Glutamatergic neuron (in vitro differentiated cells): Measurements from ENCODE around the gene C1QL3. TPM values are rescaled to one million over a fixed set of nuclear protein-coding genes. Genes with fewer than 3 reads are reported as not detected.
A peak's percentile ranks its signal among the peaks of the same experiment; 100 is the strongest.

Experiments used
- DNase-seq: peaks from one replicate; pipeline ENCODE4 v3.0.0; 2022
- H3K27ac Mint-ChIP-seq: one replicate; pipeline ENCODE4 v1.8.0; 2020; ENCODE audit warnings: mild to moderate bottlenecking, mixed read lengths, inconsistent platforms; ENCODE audit not compliant: unreplicated experiment
- H3K27me3 Mint-ChIP-seq: one replicate; pipeline ENCODE4 v1.8.0; 2020; ENCODE audit warnings: mild to moderate bottlenecking, moderate library complexity, mixed read lengths, inconsistent platforms; ENCODE audit not compliant: unreplicated experiment
- H3K36me3 Mint-ChIP-seq: one replicate; pipeline ENCODE4 v1.8.0; 2020; ENCODE audit warnings: mild to moderate bottlenecking, mixed read lengths, inconsistent platforms; ENCODE audit not compliant: unreplicated experiment
- H3K4me1 Mint-ChIP-seq: one replicate; pipeline ENCODE4 v1.8.0; 2020; ENCODE audit warnings: mild to moderate bottlenecking, low read depth, mixed read lengths, inconsistent platforms; ENCODE audit not compliant: unreplicated experiment
- H3K4me3 Mint-ChIP-seq: one replicate; pipeline ENCODE4 v1.8.0; 2020; ENCODE audit warnings: mild to moderate bottlenecking, mixed read lengths, inconsistent platforms; ENCODE audit not compliant: unreplicated experiment
- H3K9me3 Mint-ChIP-seq: one replicate; pipeline ENCODE4 v1.8.0; 2020; ENCODE audit warnings: mild to moderate bottlenecking, moderate library complexity, mixed read lengths, inconsistent platforms; ENCODE audit not compliant: unreplicated experiment
- total RNA-seq: library from RNA; stranded (reverse); fragmentation: NEBNext Ultra II Directional; extraction: Animal tissue kit (Norgen Biotek cat#: 25700); gene quantifications from one replicate; pipeline ENCODE4 v1.2.1, GENCODE V29; 2021; ENCODE audit not compliant: unreplicated experiment
- TF ChIP-seq, protein P1 (sequence below): fragments of 200-600 bp; sonication (generic); IDR thresholded peaks from one replicate; pipeline ENCODE4 v1.5.0; 2021; ENCODE audit not compliant: partially characterized antibody, unreplicated experiment

C1QL3 gene
- total RNA-seq, 1 donor from 2014 or later: not detected

DNA sequence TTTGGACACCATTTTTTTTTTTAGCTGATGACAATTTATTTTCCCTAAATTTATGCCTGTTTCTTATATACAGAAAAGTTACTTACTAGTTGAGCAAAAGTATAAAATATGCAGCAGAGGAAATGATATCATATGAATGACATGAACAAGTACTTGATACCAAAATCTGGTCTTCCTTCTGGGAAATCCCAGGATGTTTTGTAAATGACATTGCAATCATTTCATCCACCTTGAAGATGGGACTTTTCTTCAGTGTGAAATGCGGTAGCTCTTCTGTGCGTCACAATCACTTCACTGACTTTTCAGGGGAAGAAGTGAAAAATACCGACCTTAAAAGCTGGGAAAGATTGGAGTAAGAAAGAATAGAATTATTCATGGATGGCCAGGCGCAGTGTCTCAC lies 23.8 kb downstream of the C1QL3 start:
- TF ChIP-seq, protein P1, sequence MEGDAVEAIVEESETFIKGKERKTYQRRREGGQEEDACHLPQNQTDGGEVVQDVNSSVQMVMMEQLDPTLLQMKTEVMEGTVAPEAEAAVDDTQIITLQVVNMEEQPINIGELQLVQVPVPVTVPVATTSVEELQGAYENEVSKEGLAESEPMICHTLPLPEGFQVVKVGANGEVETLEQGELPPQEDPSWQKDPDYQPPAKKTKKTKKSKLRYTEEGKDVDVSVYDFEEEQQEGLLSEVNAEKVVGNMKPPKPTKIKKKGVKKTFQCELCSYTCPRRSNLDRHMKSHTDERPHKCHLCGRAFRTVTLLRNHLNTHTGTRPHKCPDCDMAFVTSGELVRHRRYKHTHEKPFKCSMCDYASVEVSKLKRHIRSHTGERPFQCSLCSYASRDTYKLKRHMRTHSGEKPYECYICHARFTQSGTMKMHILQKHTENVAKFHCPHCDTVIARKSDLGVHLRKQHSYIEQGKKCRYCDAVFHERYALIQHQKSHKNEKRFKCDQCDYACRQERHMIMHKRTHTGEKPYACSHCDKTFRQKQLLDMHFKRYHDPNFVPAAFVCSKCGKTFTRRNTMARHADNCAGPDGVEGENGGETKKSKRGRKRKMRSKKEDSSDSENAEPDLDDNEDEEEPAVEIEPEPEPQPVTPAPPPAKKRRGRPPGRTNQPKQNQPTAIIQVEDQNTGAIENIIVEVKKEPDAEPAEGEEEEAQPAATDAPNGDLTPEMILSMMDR: no peak
- Mint-ChIP-seq H3K27ac (no peak overlapping the region), H3K4me3 (no peak overlapping the region), H3K36me3 (no peaks in the 10 kb centered on the region), H3K27me3 (peaks cover 2% of the 10 kb centered on the region), H3K9me3 (no peaks in the 10 kb centered on the region), H3K4me1 (peaks cover 13% of the 10 kb centered on the region)
- DNase-seq: no peak

GRCh38 chr10:16493884-16494536 lies 27.7 kb downstream of the C1QL3 start:
- Mint-ChIP-seq H3K9me3 (peaks cover 10% of the 10 kb centered on the region), H3K27ac (peak overlapping the region; percentile 28), H3K36me3 (no peaks in the 10 kb centered on the region), H3K4me3 (no peak overlapping the region), H3K27me3 (peaks cover 2% of the 10 kb centered on the region), H3K4me1 (peaks cover 31% of the 10 kb centered on the region)
- no peak for DNase-seq
- TF ChIP-seq, protein P1: no peak

GRCh38 chr10:16491933-16492332 lies 29.7 kb downstream of the C1QL3 start:
- TF ChIP-seq, protein P1: no peak

DNA sequence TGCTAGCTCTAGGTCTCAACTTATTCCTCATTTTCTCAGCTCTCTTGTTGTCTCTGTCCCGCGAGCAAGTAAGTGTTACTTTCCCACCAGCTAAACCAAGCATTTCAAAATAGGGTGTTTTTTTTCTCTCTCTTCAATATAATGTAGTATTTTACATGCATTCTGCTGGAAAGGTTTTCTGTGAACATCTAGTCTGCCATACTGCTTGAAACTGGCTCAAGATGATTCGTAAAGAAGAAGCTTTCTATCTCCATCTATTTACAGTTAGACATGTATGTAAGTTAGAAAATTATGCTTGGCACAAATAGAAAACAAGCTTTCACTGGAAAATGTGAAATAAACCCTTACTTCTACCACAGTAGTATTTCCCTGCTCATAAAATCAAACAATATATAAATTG lies 31.2 kb downstream of the C1QL3 start:
- H3K27me3 Mint-ChIP-seq: peaks cover 2% of the 10 kb centered on the region
- peaks cover 24% of the 10 kb centered on the region for H3K4me1 Mint-ChIP-seq
- no peak overlapping the region for H3K4me3 Mint-ChIP-seq
- no peak for DNase-seq
- H3K36me3 Mint-ChIP-seq: no peaks in the 10 kb centered on the region
- H3K27ac Mint-ChIP-seq: no peak overlapping the region
- peaks cover 10% of the 10 kb centered on the region for H3K9me3 Mint-ChIP-seq
- TF ChIP-seq, protein P1: no peak

More at GRCh38 chr10:16491933-16492332, 29.7 kb downstream of the C1QL3 start:
- peaks cover 2% of the 10 kb centered on the region for H3K27me3 Mint-ChIP-seq
- H3K4me3 Mint-ChIP-seq: peak overlapping the region; percentile 50
- H3K9me3 Mint-ChIP-seq: peaks cover 10% of the 10 kb centered on the region
- peak; percentile 15 for DNase-seq
- H3K36me3 Mint-ChIP-seq: no peaks in the 10 kb centered on the region
- H3K4me1 Mint-ChIP-seq: peaks cover 31% of the 10 kb centered on the region
- H3K27ac Mint-ChIP-seq: peak overlapping the region; percentile 87

GRCh38 chr10:16483241-16483917 lies 38.3 kb downstream of the C1QL3 start:
- no peaks in the 10 kb centered on the region for H3K9me3 Mint-ChIP-seq
- no peak overlapping the region for H3K4me3 Mint-ChIP-seq
- H3K27ac Mint-ChIP-seq: no peak overlapping the region
- no peaks in the 10 kb centered on the region for H3K36me3 Mint-ChIP-seq
- H3K4me1 Mint-ChIP-seq: peaks cover 12% of the 10 kb centered on the region
- no peaks in the 10 kb centered on the region for H3K27me3 Mint-ChIP-seq
- TF ChIP-seq, protein P1: no peak
- DNase-seq: no peak
